Inferior parietal cortex (tissue), 1 donor: Measurements from ENCODE around the gene IL1RL2.

Experiments
- DNase-seq: peaks from one replicate; pipeline ENCODE4 v3.0.0-alpha.2; 2016; ENCODE audit errors: extremely low spot score

The IL1RL2 gene

DNA sequence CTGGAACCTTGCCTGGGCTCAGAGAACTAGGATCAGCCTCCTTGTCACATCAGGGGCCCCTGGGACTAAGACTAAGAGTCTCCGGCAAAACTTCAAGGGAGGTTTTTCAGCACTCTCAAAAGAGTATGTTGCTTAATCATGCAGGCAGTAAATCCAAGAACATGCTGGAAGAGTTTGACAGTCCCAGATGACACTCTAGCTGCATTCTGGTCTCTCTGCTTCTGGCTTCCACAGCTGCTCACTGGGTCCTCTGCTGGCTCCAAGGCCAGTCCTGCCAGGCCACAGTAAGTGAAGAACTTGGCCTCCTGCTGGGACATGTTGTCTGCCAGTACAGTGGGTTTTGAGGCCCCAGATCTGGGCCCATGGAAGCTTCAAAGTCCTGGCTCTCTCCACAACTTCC, 79.4 kb downstream of the IL1RL2 start:
- DNase-seq = no peak

DNA sequence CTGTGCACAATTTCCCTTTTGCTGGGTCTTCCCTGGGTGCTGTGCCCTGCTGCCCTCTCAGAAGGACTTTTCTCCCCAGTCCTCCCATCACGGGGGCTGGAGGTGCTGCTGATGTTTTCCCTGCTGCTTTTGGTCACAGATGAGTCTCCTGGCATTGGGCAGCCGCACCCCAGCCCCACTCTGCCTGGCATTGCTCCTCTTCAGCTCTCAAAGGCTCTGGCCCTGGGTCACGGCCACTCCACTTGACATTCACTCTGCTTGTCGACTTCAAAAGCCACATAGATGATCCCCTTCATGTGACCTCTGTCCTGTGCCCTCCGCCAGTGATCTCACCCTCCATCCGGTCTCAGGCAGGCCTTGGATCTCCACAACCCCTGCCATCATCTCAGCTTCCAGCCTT, 81.0 kb downstream of the IL1RL2 start:
- no peak for DNase-seq

DNA sequence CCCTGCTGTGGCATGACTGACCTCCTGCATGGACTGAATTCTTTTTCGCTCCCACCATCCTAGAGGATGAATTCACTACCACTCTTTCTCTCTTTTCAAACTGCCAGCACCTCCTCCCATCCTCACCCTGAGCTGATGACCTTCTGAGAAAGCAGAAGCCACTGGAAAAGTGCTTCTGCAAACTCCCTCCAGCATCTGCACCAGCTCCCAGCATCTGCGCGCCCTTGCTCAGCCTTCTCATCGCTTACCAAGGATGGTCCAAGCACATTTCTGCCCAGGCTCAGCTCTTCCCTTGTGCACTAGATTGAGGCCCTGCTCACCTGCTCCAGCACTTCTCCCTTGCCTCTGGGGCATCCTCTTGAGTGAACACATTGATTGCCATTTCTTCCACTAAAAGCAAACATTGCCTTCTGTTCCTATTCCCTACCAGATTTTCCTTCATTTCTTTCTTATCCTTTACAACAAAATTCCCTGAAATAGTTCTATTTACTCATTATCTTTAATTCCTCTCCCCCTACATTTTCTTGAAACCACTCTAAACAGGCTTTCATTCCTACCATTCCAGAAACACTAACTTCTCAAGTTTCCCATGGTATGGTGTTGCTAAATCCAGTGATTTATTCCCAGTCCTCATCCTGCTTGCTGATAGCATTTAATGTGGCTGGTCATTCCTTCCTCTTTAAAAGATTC, 81.8 kb downstream of the IL1RL2 start:
- DNase-seq = no peak

DNA sequence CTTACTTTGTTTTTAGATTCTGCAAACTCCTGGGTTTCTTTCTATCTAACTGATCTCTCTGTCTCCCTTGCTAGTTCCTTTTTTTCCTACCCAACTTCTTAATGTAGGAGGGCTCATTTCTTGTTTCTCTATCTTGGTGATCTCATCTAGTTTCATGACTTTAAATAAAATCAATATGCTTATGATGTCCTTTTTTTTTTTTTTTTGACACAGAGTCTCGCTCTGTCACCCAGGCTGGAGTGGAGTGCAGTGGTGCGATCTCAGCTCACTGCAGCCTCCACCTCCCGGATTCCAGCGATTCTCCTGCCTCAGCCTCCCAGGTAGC, 82.3 kb downstream of the IL1RL2 start:
- DNase-seq = no peak

DNA sequence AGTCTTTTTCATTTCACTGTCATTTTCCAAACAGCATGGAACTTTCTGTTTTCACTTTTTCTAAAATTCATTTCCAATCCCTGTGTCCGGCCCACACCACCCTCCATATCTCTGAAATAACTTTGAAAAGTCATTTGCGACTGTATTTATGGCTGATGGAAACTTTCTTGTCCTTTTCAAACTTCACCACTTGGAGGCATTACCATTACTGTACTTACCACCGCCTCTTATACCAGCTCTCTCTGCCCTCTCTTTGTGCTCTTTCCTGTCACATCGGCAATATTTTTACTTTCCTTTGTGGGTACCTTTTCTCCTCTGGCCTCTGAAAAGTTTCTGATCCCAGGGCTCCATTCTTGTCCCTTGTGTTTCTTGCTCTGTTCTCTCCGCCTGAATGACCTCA, 85.0 kb downstream of the IL1RL2 start:
- DNase-seq = no peak

DNA sequence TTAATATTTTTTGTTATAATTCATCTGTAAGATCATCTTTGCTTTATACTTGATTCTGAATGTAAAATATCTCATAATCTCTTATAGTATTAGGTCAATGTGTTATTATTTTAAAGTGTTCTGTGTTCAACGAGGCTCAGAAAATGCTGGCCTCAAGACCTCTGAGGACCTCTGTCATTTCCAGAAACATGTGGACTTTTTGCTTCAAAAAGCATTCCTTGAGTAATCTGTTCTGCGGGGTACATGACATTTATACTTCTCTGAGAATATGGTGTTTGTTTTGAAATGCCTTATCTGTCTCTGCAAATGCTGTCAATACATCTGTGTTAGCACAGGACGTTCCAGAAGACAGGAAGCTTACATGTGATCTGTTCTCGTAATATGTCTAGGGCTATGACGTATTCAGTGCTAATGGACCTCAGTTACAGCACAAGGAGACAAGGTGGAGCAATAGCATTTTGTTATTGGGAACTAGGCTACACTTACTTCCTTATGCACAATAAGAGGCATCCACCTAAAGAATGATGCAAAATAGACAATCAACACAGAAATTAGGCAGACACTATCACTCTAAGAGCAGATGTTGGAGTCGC, 86.9 kb downstream of the IL1RL2 start:
- DNase-seq = no peak

DNA sequence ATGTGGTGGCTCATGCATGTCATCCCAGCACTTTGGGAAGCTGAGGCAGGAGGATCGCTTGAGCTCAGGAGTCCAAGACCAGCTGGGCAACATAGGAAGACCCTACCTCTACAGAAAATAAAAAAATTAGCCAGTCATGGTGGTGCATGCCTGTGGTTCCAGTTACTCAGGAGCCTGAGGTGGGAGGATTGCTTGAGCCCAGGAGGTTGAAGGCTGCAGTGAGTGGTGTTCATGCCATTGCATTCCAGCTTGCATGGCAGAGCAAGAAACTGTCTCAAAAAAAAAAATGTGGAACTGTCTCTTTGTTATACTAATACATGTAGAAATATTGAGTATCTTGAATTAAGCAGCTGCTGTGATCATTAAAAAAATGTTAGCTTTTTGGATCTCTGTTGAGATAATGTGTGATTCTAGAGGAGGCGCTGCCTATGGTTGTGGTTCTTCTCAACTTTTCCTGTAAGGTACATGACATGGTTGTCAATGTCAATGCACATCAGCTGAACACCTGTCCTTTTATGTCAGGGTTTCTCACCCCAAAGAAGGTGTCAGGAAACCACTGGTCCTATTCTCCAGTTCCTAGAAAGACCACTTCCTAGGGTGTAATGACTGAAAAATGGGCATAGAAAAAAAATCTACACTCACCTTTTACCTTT, 89.9 kb downstream of the IL1RL2 start:
- no peak for DNase-seq

DNA sequence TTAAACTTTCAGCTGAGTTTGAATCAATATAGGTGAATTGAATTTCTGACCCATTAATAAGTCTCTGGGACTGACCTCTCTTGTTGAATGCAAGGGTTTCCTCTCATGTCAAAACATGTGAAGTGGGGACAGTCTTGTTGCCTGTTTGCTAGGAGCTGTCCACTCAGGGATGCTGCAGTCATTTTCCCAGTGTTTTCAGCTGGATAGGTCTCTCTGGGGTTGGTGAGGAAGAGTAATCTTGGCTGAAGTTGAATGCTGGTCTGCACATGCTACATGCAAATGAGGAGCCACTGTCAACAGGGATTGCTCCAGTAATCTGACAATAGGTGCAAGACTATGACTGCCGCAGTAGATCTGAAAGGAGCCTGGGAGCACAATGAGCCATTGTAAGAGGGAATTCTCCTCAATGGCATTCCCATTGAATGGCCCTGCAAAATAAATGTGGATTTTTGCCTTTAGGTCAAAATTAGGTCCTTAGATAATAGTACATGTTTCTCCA, 90.4 kb downstream of the IL1RL2 start:
- no peak for DNase-seq

DNA sequence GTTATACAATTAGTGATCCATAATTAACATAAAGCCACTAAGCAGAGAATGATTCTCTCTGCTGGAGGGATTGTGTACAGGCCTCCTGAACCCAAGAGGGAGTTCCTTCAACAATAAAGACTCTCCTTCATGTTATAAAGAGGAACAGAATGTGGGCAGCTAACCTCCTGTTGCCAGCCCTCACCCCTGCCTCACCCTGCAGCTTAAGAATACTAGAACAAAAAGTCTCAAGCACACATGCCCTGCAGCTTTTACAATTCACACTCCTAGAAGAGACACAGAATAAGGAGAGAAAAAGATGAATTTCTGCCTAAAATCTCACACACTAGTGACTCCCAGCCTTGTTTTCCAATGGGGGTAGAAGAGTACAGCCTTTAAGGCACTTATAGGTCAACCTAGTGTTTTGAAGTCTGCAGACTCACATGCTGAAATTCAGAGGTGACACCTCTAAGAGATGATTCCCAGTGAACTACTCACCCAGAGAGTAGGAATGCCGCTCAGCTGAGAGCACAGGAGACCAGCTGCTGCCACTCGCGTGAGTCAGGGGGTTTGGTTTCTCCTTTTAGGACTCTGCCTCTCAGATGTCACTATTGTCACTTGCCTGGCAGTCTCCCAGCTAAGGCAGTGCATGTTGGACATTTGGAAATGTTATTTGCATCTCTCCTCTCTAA, 92.0 kb downstream of the IL1RL2 start:
- no peak for DNase-seq

DNA sequence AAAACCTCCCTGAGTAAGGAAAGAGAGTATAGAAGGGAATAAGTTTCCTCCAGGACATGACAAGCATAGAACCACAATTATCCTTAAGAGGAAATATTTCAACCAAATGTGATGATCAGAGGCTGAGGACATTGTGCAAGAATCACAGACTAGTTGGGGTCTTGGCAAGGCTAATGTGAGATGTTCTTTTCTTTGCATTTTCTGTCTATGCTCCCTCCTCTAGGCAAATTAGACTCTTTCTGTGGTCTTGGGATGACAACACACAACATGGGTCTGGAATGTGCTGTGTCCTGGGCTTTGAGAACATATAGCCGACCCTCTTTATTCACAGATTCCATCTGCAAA, 92.5 kb downstream of the IL1RL2 start:
- DNase-seq = no peak

DNA sequence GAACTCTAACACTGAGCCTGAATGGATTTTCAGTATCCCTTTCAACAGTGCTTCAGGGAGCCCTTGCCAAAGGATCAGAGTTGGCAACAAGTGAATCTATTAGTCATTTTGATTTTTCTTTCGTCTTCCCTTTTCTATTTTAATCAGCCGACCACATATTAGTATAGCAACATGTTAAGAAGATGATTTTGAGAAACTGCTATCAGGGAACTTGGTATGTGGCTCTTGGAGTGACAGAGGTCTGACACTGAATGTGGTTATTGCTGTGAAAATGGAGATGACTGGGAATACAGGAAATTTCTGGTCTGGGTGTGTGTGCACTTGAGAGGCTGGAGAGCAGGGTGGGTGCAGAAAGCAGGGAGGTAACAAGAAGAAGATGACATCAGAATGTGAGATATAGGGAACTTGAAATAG, 95.9 kb downstream of the IL1RL2 start:
- DNase-seq = no peak

DNA sequence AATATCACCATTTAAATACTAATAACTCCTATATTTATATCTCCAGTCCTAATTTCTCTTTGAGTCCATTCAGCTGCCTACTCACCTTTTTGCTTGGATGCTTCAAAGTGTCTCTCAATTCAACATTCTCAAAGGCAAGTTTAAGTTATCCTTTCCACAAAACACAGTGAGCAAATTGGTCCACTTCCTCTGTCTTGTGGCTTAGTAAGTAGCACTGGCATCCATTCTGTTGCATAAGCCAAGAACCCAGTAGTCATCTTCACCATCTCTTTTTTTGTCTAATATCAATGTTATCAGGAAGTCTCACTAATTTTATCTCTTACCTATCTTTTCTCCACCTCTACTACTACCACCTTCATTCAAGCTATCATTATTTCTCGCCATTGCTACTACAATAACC, 97.2 kb downstream of the IL1RL2 start:
- no peak for DNase-seq

DNA sequence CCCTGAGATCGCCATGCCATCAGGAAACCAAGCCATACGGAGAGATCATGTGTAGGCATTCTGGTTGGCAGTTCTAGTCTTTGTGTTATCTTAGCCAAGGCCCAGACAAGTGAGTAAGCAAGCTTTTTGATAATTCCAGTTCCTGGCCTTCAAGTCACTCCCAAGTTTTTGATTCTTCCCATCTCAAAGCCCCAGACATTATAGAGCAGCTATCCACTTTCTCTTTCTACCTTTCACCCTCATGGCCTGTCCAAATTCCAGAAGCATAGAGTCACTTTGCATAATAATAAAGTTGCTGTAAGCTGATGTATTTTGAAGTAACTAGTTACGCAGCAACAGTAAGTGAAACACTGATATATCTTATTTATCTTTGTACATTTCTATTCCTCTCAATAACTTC, 97.8 kb downstream of the IL1RL2 start:
- DNase-seq = no peak

DNA sequence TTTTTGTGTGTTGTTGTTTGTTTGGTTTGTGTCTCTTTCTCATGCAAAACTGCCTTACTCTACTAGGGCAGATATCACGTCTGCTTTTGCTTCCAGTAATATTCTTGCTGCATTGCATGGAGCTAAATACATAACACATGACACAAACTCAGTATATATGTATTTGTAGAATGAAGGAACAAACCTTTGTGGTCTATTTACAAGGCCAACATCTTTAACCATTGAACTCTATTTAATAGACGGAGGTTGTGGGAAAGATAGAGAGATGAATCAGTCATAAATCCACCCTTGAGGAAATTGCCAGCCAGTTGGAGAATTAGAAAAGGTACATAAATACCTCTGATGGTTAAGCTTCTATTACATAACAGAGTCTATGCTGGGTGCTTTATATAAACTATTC, 98.5 kb downstream of the IL1RL2 start:
- DNase-seq = no peak

DNA sequence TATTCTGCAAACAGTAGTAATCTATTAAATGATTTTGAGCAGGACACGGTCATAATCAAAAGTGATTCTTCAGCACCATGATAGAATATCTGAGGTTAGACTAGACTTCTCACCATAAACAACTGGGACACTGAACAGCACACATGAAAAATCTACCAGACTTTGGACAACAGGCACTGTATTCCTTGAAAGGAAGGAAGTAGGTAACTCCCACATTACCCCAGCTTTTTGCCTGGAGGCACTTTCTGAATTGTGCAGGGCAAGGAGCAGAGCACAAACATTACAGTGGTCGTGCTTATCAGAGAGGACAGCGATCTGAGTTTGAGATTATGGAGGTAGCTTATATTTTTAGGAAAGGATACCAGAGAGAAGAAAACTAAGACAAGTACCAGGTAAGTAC, 99.2 kb downstream of the IL1RL2 start:
- DNase-seq = no peak

DNA sequence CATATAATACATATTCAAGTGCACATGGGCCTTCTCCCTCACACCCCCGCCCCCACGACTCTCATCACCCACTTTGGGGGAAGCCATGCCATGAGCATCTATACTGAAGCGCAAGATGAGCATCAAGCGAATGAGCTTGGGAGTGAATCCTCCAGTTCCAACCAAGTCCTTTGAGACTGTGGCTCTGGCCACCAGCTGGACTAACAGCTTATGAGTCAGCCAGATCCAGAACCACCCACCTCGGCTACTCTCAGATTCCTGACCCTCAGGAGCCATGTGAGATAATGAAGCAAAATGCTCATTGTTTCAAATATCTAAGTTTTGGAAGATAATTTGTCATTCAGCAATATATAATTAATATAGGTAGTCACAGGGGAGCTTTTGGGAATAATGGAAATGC, 102.3 kb downstream of the IL1RL2 start:
- no peak for DNase-seq
